A549 treated with CpdA at 1 μM for 4 hours (cell line): ENCODE data around the gene MAGEB18. TPM values are rescaled to one million over a fixed set of nuclear protein-coding genes. Genes with fewer than 3 reads are reported as not detected.

Experiments
- total RNA-seq: library from RNA; stranded (reverse); fragments of 200-300 nt; extraction: Qiagen RNA extraction; gene quantifications from 5 replicates; pipeline ENCODE4 v1.2.3, GENCODE V29; 2022; ENCODE audit warnings: low read depth

The MAGEB18 gene
- not detected in 5 replicates for total RNA-seq

GRCh38 chrX:26138274-26138673 lies at the start of gene MAGEB18:
TSS of gene MAGEB18 (plus strand) at chrX:26138343. CDS start at chrX:26138986, 643 bp downstream.

DNA sequence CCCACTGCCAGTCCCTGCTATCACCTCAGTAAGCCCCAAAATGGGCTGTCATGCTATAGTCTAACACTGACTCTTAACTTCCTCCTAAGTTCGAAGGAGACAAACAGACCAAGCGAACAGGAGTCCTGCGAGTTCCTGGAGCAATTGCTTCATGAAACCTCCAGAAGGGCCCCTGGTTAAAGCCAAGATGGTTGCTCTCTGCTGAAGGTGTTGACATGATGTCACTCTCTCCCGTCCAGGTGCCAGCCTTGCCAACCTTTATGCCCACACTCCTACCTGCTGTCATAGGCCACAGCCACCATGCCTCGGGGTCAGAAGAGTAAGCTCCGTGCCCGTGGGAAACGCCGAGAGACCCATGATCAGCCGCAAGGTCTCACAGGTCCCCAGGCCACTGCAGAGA lies 22.2 kb downstream of the MAGEB18 start, which contains the start of gene MAGEB6B:
MAGEB6B (plus strand) TSS at position 301 of the 400 bp plus-strand sequence; CDS start at position 301, 0 bp downstream.

Other genes starting within 250 kb of the MAGEB18 start
- not detected in 5 replicates for gene MAGEB6B, start 22.3 kb downstream of the MAGEB18 start, total RNA-seq
- gene MAGEB6, start 54.1 kb downstream of the MAGEB18 start, total RNA-seq = 0.03 to 0.19 TPM in 2 of 5 replicates, not detected in the others
- gene MAGEB5, start 77.8 kb downstream of the MAGEB18 start, total RNA-seq = not detected in 5 replicates